Jurkat, Clone E6-1 (cell line): Measurements from ENCODE around the gene NCAPD3.

ENCODE experiments used
- DNase-seq: peaks from one replicate; pipeline ENCODE4 v3.0.0-alpha.2; 2011; ENCODE audit warnings: low read depth, low spot score
- H3K4me3 ChIP-seq: 2 replicates; pipeline ENCODE4 v1.5.1; 2011; ENCODE audit warnings: mild to moderate bottlenecking, low read length, control low read depth, moderate library complexity

The NCAPD3 gene

GRCh38 chr11:134176284-134176683 is 47.5 kb downstream of the NCAPD3 start:
- DNase-seq, result no peak
- H3K4me3 ChIP-seq, result no peak overlapping the region

- no peak overlapping the region for H3K4me3 ChIP-seq
- no peak for DNase-seq
Measured at GRCh38 chr11:134173296-134173695, 50.5 kb downstream of the NCAPD3 start.

DNA sequence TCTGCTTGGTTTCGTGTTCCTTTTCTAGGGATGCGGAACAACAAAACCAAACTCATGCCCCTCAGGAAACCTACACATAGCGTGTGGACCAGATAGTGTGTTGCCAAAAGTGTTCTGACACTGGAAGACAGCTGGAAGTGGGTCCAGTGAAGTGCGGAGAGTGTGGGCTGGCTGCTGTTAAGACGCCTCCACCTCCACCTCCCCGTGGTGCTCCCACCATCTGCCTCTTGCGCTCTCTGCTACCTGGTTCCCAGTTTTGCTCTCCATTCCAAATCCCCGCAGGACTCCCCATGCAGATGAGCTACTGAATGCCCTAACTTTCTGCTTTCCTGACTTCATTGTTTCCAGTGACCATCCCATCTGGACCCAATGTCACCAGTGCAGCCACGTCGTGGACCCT is 51.8 kb downstream of the NCAPD3 start:
- no peak overlapping the region for H3K4me3 ChIP-seq

GRCh38 chr11:134170919-134171281 is 52.9 kb downstream of the NCAPD3 start:
- H3K4me3 ChIP-seq, result no peak overlapping the region
- DNase-seq, result no peak

More for the DNA sequence above, 51.8 kb downstream of the NCAPD3 start:
- DNase-seq, result no peak

- no peak for DNase-seq
- no peak overlapping the region for H3K4me3 ChIP-seq
Measured at GRCh38 chr11:134170177-134170918, 53.4 kb downstream of the NCAPD3 start.

DNA sequence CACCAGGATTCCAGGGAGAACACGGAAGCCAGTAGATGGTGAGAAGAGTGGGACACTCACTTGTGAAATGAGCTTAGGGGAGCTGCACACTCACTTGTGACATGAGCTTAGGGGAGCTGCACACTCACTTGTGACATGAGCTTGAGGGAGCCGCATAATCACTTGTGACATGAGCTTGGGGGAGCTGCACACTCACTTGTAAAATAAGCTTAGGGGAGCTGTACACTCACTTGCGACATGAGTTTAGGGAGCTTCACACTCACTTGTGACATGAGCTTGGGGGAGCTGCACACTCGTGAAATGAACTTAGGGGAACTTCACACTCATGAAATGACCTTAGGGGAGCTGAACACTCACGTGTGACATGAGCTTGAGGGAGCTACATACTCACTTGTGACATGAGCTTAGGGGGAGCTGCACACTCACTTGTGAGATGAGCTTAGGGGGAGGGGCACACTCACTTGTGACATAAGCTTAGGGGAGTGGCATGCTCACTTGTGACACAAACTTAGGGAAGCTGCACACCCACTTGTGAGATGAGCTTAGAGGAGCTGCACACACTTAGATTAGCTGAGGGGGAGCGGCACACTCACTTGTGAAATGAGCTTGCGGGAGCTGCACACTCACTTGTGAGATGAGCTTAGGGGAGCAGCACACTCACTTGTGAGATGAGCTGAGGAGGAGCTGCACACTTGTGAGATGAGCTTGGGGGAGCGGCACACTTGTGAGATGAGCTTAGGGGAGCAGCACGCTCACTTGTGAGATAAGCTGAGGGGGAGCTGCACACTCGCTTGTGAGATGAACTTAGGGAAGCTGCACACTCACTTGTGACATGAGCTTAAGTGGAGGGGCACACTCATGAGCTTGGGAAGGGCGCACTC is 59.0 kb downstream of the NCAPD3 start:
- no peak for DNase-seq
- no peak overlapping the region for H3K4me3 ChIP-seq

GRCh38 chr11:134159652-134160051 is 64.1 kb downstream of the NCAPD3 start:
- no peak overlapping the region for H3K4me3 ChIP-seq
- DNase-seq, result no peak

GRCh38 chr11:134158023-134158422 is 65.7 kb downstream of the NCAPD3 start:
- no peak for DNase-seq
- no peak overlapping the region for H3K4me3 ChIP-seq

- H3K4me3 ChIP-seq, result no peak overlapping the region
- DNase-seq, result no peak
Measured at GRCh38 chr11:134157451-134157850, 66.3 kb downstream of the NCAPD3 start.

GRCh38 chr11:134155946-134156865 is 67.6 kb downstream of the NCAPD3 start:
- DNase-seq, result no peak
- no peak overlapping the region for H3K4me3 ChIP-seq

- no peak for DNase-seq
- H3K4me3 ChIP-seq, result no peak overlapping the region
Measured at GRCh38 chr11:134155456-134155855, 68.3 kb downstream of the NCAPD3 start.

DNA sequence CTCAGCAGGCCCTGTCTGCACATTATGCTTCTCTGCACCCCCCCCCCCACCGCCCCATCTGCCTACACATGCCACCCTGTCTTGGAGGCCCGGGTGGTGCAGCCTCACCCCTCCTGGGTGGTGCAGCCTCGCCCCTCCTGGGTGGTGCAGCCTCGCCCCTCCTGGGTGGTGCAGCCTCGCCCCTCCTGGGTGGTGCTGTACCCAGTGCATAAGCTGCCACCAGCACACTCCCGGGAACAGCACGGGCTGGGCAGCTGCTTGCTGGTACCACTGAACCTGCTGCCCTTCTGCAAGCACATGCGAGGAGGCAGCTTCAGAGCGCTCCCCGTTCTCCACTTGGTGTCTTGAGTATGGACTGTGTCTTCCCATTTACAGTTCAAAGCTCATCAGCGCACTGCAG is 69.3 kb downstream of the NCAPD3 start:
- no peak for DNase-seq
- no peak overlapping the region for H3K4me3 ChIP-seq

- no peak overlapping the region for H3K4me3 ChIP-seq
- DNase-seq, result no peak
Measured at GRCh38 chr11:134153147-134153905, 70.4 kb downstream of the NCAPD3 start.

DNA sequence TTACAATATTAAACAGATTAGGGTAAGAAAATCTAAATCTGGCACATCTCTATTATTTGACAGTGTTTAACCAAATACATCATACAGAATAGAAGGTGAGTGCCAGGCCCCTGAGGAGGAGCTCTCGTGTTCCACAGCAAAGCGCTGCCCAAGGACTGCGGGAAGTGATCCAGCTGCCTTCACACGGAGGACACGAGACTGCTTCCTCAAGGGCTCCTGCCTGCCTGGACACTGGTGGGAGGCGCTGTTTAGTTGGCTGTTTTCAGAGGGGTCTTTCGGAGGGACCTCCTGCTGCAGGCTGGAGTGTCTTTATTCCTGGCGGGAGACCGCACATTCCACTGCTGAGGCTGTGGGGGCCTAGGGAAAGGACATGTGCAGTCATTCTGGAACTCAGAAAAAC is 71.1 kb downstream of the NCAPD3 start:
- no peak for DNase-seq
- H3K4me3 ChIP-seq, result no peak overlapping the region

GRCh38 chr11:134151083-134151747 is 72.6 kb downstream of the NCAPD3 start:
- DNase-seq, result no peak
- H3K4me3 ChIP-seq, result no peak overlapping the region

DNA sequence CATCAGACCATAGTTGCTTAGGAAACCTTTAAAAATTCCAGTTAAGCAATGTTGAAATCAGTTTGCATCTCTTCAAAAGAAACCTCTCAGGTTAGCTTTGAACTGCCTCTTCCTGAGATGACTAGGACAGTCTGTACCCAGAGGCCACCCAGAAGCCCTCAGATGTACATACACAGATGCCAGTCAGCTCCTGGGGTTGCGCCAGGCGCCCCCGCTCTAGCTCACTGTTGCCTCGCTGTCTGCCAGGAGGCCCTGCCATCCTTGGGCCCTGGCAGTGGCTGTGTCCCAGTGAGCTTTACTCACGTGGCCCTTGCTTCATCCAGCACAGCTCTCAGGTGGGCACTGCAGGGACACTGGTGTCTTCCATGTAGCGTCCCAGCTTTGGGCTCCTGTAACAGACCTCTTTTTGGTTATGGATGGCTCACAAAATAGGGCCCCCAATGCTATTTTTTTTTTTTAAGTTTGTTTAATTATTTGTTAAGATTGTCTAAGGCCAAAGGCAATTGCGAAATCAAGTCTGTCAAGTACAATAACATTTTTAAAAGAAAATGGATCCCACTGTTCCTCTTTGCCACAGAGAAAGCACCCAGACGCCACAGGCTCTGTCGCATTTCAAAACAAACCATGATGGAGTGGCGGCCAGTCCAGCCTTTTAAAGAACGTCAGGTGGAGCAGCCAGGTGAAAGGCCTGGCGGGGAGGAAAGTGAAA is 73.4 kb downstream of the NCAPD3 start:
- H3K4me3 ChIP-seq, result no peak overlapping the region
- DNase-seq, result no peak

GRCh38 chr11:134149371-134149770 is 74.4 kb downstream of the NCAPD3 start:
- H3K4me3 ChIP-seq, result no peak overlapping the region
- DNase-seq, result no peak

DNA sequence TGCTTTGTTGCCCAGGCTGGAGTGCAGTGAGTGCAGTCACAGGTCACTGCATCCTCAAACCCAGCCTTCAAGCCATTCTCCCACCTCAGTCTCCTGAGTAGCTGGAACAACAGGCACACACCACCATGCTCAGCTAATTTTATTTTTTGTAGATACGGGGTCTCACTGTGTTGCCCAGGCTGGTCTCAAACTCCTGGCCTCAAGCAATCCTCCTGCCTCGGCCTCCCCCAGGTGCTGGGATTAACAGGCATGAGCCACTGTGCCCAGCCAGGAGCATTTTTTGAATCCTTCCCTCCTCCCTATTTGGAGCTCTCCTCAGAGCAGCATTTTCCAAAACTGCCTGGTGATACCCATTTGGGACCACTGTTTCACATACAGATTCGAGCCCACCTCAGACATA is 77.2 kb downstream of the NCAPD3 start:
- no peak overlapping the region for H3K4me3 ChIP-seq
- DNase-seq, result no peak
